KBM-7 (cell line): ENCODE data around the gene HIVEP2.

Source experiments
- DNase-seq: peaks from one replicate; pipeline ENCODE4 v3.0.0-alpha.2; 2015
- in situ Hi-C: fragments of 300-500 bp; cut with MboI; formaldehyde crosslinking; loops from 2 replicates; pipeline ENCODE4 v1.14.3; 2020; ENCODE audit warnings: low sequenced_read_pairs, low pct_unique_long_range_greater_than_20kb, mixed read lengths

Gene HIVEP2

GRCh38 chr6:142946924-142947713, 2.1 kb upstream of the HIVEP2 start:
- in situ Hi-C loops = no loop called here
- DNase-seq = peak; percentile 43

GRCh38 chr6:142946181-142946923, 1.4 kb upstream of the HIVEP2 start:
- DNase-seq = peak; percentile 81
- in situ Hi-C loops = no loop called here

GRCh38 chr6:142945446-142946180, 637 bp upstream of the HIVEP2 start:
- in situ Hi-C loops = no loop called here
- peak; percentile 58 for DNase-seq

GRCh38 chr6:142944124-142945048, 590 bp downstream of the HIVEP2 start:
- DNase-seq = peak; percentile 89
- in situ Hi-C loops = no loop called here

- peak; percentile 49 for DNase-seq
- in situ Hi-C loops = no loop called here
These were observed 1.3 kb downstream of the HIVEP2 start for GRCh38 chr6:142943711-142944123.

- DNase-seq = peak; percentile 29
- in situ Hi-C loops = no loop called here
These were observed 2.2 kb downstream of the HIVEP2 start for GRCh38 chr6:142942805-142943227.

GRCh38 chr6:142942238-142942637, 2.7 kb downstream of the HIVEP2 start:
- DNase-seq = no peak
- in situ Hi-C loops = no loop called here

GRCh38 chr6:142941018-142941417, 4.0 kb downstream of the HIVEP2 start:
- in situ Hi-C loops = no loop called here
- no peak for DNase-seq

GRCh38 chr6:142940487-142940886, 4.5 kb downstream of the HIVEP2 start:
- in situ Hi-C loops = no loop called here
- no peak for DNase-seq

- in situ Hi-C loops = no loop called here
- DNase-seq = no peak
These were observed 6.5 kb downstream of the HIVEP2 start for GRCh38 chr6:142938510-142938909.

- DNase-seq = no peak
- in situ Hi-C loops = no loop called here
These were observed 7.0 kb downstream of the HIVEP2 start for GRCh38 chr6:142937986-142938385.

- DNase-seq = no peak
- in situ Hi-C loops = no loop called here
These were observed 9.1 kb downstream of the HIVEP2 start for GRCh38 chr6:142935553-142936517.

GRCh38 chr6:142934599-142934998, 10.4 kb downstream of the HIVEP2 start:
- in situ Hi-C loops = no loop called here
- no peak for DNase-seq

GRCh38 chr6:142934106-142934505, 10.9 kb downstream of the HIVEP2 start:
- no peak for DNase-seq
- in situ Hi-C loops = no loop called here

- in situ Hi-C loops = no loop called here
- no peak for DNase-seq
These were observed 11.3 kb downstream of the HIVEP2 start for GRCh38 chr6:142933701-142934100.

GRCh38 chr6:142932889-142933288, 12.1 kb downstream of the HIVEP2 start:
- DNase-seq = no peak
- in situ Hi-C loops = no loop called here

- in situ Hi-C loops = no loop called here
These were observed 15.1 kb downstream of the HIVEP2 start for GRCh38 chr6:142929751-142930358.

More at GRCh38 chr6:142929751-142930358, 15.1 kb downstream of the HIVEP2 start:
- DNase-seq = no peak
